ENCODE data around the gene GPD1.

GPD1 gene

DNA sequence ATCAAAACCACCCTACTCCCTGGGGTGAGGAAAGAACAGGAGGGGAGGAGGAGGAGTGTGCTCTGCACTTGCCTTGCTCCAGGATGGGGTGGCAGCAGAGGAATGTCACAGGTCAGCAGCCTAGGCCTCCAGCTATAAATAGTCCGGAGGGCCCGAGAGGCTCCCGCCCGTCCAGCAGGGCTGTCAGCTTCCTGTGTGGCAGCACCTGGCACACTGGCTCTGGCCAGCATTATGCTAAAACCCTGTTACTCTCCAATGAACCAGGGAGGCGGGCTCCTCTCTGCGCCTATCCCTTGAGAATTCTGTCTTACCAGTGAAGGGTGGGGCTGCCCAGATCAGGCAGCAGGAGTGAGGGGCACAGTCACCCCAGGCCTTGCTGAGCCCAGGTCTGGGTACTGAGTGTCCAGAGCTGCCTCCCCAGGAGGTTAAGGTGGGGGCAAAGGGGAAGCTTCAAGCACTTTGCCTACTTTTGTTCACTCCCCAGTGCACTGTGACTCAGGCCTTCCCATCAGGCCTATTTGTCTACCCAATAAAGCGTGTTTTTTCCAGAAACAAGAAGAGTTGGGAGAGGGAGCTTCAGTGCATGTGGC is 7.0 kb downstream of the GPD1 start:
- peak; percentile 82 for DNase-seq (ENCODE audit: insufficient read length, low spot score)
- no peak for FAIRE-seq
- TF ChIP-seq POLR2A (IDR thresholded peaks at IDR 0.05; ENCODE audit: low read depth, low read length) = no peak

- FAIRE-seq = no peak
- no peak for TF ChIP-seq POLR2A (IDR thresholded peaks at IDR 0.05; ENCODE audit: low read depth, low read length)
These were observed 7.5 kb downstream of the GPD1 start for GRCh38 chr12:50111395-50111692.

DNA sequence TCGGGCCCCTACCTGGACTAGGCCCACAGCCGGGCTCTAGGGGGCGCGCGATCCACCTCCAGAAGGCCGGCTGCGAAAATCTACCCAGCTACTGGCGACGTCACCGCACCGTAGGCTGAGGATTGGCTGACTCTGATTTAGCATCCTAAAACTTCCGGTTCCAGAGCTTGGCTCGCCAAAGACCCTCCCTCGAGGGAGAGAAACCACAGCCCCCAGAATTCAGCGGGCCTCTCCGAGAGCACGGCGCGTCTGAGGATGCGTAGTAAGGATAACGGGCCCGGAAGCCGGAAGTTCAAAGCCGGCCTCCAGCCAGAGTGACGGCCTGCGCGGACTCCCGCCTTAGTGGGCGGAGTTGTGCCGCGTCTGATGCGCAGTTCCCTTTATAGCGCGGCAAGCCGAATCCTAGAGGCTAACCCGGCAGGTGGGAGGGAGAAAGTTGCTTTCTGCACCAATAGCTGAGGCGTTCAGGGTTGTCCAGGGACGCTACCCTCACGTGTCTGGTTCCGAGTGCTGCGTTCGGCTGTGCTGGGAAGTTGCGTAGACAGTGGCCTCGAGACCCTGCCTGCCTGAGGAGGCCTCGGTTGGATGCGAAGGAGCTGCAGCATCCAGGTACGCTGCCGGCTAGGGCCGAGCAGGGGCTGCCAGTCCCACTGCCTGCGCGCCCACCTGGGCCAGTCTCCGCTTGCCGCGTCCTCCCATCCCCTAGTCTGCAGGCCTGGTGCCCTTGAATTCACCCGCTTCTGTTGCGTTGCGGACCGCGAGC is 8.1 kb downstream of the GPD1 start, which contains the start of gene COX14:
Gene COX14, plus strand, starts transcription at position 544 of the 763 bp plus-strand sequence. CDS start 7,808 bp downstream, outside the sequence.
- DNase-seq (ENCODE audit: insufficient read length, low spot score) (peak; percentile 92), FAIRE-seq (peak; percentile 80)
- TF ChIP-seq POLR2A (IDR thresholded peaks at IDR 0.05; ENCODE audit: low read depth, low read length) = peak; percentile 94

More at GRCh38 chr12:50111395-50111692, 7.5 kb downstream of the GPD1 start:
- no peak for DNase-seq (ENCODE audit: insufficient read length, low spot score)

GRCh38 chr12:50112456-50113218 is 8.8 kb downstream of the GPD1 start:
- no peak for TF ChIP-seq POLR2A (IDR thresholded peaks at IDR 0.05; ENCODE audit: low read depth, low read length)
- no peak for FAIRE-seq

DNA sequence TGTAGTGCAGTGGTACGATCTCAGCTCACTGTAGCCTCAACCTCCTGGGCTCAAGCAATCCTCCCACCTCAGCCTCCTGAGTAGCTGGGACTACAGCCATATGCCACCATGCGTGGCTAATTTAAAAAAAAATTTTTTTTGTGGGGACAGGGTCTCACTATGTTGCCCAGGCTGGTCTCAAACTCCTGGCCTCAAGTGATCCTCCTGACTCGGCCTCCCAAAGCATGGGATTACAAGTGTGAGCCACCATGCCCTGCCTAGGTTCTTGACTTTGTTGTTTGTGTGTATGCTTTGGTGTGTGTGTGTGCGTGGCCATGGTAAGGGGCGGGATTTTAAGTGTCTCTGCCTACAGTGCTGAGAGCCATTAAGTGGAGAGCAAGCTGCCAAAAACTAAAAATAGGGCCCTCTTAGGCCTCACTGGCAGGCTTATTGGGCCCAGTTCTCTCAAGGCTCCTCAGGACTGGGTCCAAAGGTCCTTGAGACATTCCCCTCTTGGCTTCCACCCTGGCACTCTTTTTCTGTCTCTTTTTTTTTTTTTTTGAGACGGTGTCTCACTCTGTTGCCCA is 13.3 kb downstream of the GPD1 start:
- DNase-seq (ENCODE audit: insufficient read length, low spot score) (no peak), FAIRE-seq (no peak)
- TF ChIP-seq POLR2A (IDR thresholded peaks at IDR 0.05; ENCODE audit: low read depth, low read length) = no peak

More at GRCh38 chr12:50112456-50113218, 8.8 kb downstream of the GPD1 start:
- DNase-seq (ENCODE audit: insufficient read length, low spot score) = no peak

GRCh38 chr12:50119387-50119786 is 15.6 kb downstream of the GPD1 start:
- DNase-seq (ENCODE audit: insufficient read length, low spot score) (no peak), FAIRE-seq (no peak)
- TF ChIP-seq POLR2A (IDR thresholded peaks at IDR 0.05; ENCODE audit: low read depth, low read length) = no peak

DNA sequence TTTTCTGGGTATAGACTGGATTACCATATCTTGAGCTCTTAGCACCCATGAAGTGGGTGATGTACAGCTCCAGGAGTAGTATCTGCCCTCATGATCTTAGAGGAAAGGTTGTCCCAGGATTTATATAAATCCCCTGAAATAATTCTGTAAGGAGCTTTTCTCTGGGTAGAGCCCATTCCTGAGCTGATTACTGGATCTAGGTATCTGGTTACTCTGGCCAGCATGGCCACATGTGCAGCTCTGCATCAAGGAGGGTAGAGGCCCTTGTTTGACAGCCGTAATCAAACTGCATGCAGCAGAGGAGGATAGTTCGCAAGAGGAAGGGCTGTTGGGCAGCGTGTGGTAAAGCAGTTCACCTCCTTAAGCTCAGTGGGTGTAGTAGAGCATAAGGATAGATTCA is 16.7 kb downstream of the GPD1 start:
- TF ChIP-seq POLR2A (IDR thresholded peaks at IDR 0.05; ENCODE audit: low read depth, low read length) = no peak
- DNase-seq (ENCODE audit: insufficient read length, low spot score) (no peak), FAIRE-seq (no peak)

DNA sequence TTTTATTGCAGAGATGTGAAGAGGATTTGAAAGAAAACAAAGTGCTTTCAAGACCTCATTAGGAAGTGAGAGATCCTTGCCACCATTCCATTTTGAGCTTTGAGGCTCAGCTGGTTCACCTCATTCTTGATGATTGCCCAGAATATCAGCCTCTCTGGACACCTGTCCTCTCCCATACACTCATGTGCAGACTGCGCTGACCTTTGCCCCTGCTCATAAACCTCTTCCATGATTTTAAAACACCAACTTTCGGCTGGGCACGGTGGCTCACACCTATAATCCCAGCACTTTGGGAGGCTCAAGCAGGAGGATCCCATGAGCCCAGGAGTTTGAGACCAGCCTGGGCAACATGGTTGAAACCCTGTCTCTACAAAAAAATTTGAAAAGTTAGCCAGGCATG is 17.1 kb downstream of the GPD1 start:
- DNase-seq (ENCODE audit: insufficient read length, low spot score) (no peak), FAIRE-seq (no peak)
- no peak for TF ChIP-seq POLR2A (IDR thresholded peaks at IDR 0.05; ENCODE audit: low read depth, low read length)

DNA sequence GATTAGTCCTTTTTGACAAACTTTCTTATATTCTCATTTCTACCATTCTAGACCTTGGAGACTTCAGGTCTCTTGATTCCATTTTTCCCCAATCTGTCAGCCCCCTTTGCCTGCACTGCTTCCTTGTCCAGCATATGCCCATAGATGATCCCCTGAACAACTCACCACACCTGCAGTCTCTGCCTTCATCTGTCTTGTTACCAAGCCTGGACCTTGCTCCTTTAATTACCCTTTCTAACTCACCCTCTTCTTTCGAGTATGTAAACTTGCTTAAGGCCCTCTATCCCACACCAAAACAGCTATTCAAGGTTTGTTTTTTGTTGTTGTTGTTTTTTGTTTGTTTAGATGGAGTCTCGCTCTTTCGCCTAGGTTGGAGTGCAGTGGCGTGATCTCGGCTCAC is 17.8 kb downstream of the GPD1 start:
- DNase-seq (ENCODE audit: insufficient read length, low spot score) (no peak), FAIRE-seq (no peak)
- no peak for TF ChIP-seq POLR2A (IDR thresholded peaks at IDR 0.05; ENCODE audit: low read depth, low read length)

GRCh38 chr12:50123203-50123602 is 19.4 kb downstream of the GPD1 start:
- TF ChIP-seq POLR2A (IDR thresholded peaks at IDR 0.05; ENCODE audit: low read depth, low read length) = no peak
- no peak for DNase-seq (ENCODE audit: insufficient read length, low spot score)
- FAIRE-seq = no peak

- no peak for DNase-seq (ENCODE audit: insufficient read length, low spot score)
- no peak for TF ChIP-seq POLR2A (IDR thresholded peaks at IDR 0.05; ENCODE audit: low read depth, low read length)
- FAIRE-seq = no peak
These were observed 23.7 kb downstream of the GPD1 start for GRCh38 chr12:50127546-50127945.

- no peak for FAIRE-seq
- no peak for DNase-seq (ENCODE audit: insufficient read length, low spot score)
- TF ChIP-seq POLR2A (IDR thresholded peaks at IDR 0.05; ENCODE audit: low read depth, low read length) = no peak
These were observed 25.5 kb downstream of the GPD1 start for GRCh38 chr12:50129290-50129689.

- FAIRE-seq (no peak), DNase-seq (ENCODE audit: insufficient read length, low spot score) (no peak)
- no peak for TF ChIP-seq POLR2A (IDR thresholded peaks at IDR 0.05; ENCODE audit: low read depth, low read length)
These were observed 28.8 kb downstream of the GPD1 start for GRCh38 chr12:50132505-50133135.

- no peak for TF ChIP-seq POLR2A (IDR thresholded peaks at IDR 0.05; ENCODE audit: low read depth, low read length)
- FAIRE-seq = no peak
- DNase-seq (ENCODE audit: insufficient read length, low spot score) = no peak
These were observed 39.2 kb downstream of the GPD1 start for GRCh38 chr12:50142993-50143392.

All from H54 (cell line).